GM13976 (cell line): Measurements from ENCODE around the gene RNF126.
"Not testable (repeated sequence)": the region's sequence is repeated elsewhere in the genome, so short reads cannot be mapped to it uniquely, and the experiment has no call there.

Source experiments
- DNase-seq: peaks from one replicate; pipeline ENCODE4 v3.0.0; 2012; ENCODE audit warnings: low spot score
- CTCF ChIP-seq: IDR thresholded peaks from 2 replicates; pipeline ENCODE4 v1.5.1; 2012; ENCODE audit warnings: borderline replicate concordance, mild to moderate bottlenecking; ENCODE audit not compliant: insufficient read depth; ENCODE audit errors: extremely low read depth, missing control alignments, control extremely low read depth
- in situ Hi-C: fragments of 300-500 bp; cut with MboI; formaldehyde crosslinking; loops from one replicate; pipeline ENCODE4 v1.12.0; 2022; ENCODE audit warnings: low sequenced_read_pairs, mixed read lengths, inconsistent platforms; ENCODE audit not compliant: unreplicated experiment

RNF126 gene

GRCh38 chr19:708154-709143, 45.4 kb upstream of the RNF126 start, which contains the start of gene PALM:
PALM (plus strand) TSS chr19:708935; CDS start chr19:709147, 212 bp downstream.
- no peak for DNase-seq
- in situ Hi-C loops, result no loop called here
- TF ChIP-seq CTCF, result no peak

- DNase-seq, result no peak
- in situ Hi-C loops, result no loop called here
Measured at GRCh38 chr19:704447-704741, 41.4 kb upstream of the RNF126 start.

GRCh38 chr19:703651-704446, 40.8 kb upstream of the RNF126 start:
- TF ChIP-seq CTCF, result no peak
- in situ Hi-C loops, result no loop called here
- DNase-seq, result peak; percentile 85

More at GRCh38 chr19:704447-704741, 41.4 kb upstream of the RNF126 start:
- no peak for TF ChIP-seq CTCF

- no peak for TF ChIP-seq CTCF
- in situ Hi-C loops, result no loop called here
- no peak for DNase-seq
Measured at GRCh38 chr19:703329-703650, 40.3 kb upstream of the RNF126 start.

GRCh38 chr19:702847-703246, 39.8 kb upstream of the RNF126 start:
- DNase-seq, in situ Hi-C loops: not testable (repeated sequence)

GRCh38 chr19:699885-700284, 36.9 kb upstream of the RNF126 start:
- in situ Hi-C loops, DNase-seq: not testable (repeated sequence)

GRCh38 chr19:698529-698928, 35.5 kb upstream of the RNF126 start:
- in situ Hi-C loops, DNase-seq: not testable (repeated sequence)

GRCh38 chr19:695352-695949, 32.4 kb upstream of the RNF126 start, which contains the start of gene PRSS57:
PRSS57 (minus strand) TSS chr19:695452; CDS start chr19:695430, 22 bp downstream.
- in situ Hi-C loops, result no loop called here
- no peak for TF ChIP-seq CTCF

More at GRCh38 chr19:695352-695949, 32.4 kb upstream of the RNF126 start, which contains the start of gene PRSS57:
- DNase-seq, result no peak
